NCI-H345 treated with DMSO at 0.1 percent for 48 hours (cell line): Measurements from ENCODE around the gene VIL1.

Source experiments
- DNase-seq: peaks from one replicate; lab custom pipeline; 2025; ENCODE audit not compliant: unreplicated experiment; lab: John Stamatoyannopoulos, UW

VIL1 gene

DNA sequence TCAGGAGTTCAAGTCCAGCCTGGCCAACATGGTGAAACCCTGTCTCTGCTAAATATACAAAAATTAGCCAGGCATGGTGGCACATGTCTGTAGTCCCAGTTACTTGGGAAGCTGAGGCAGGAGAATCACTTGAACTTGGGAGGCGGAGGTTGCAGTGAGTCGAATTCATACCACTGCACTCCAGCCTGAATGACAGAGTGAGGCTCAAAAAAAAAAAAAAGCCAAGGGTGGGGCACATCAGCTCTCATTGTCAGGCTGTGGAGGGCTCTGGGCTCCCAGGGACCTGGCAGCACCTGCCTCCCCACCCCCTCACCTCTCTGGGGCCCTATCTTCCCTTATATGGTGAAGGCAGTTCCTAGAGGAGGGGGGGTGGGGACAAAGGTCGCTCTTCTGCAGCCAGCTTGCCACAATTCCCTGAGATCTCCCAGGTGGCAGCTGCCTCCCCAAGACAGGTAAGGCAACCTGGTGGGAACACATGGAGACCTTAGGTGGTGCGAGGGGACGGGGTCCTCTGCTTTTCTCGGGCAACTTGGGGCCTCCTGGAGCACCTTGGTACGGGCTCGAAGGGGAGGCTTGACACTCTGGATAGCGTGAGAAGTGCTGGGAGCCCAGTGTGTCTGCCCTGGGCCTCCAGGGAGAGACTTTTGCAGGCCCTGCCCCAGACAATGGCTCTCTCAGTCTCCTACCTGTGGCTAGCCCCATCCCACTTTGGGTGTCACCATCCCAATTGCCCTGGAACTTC lies at the start of gene VIL1:
VIL1 (plus strand) TSS at position 407 of the 742 bp plus-strand sequence. CDS start 4,656 bp downstream, outside the sequence.
- no peak for DNase-seq

DNA sequence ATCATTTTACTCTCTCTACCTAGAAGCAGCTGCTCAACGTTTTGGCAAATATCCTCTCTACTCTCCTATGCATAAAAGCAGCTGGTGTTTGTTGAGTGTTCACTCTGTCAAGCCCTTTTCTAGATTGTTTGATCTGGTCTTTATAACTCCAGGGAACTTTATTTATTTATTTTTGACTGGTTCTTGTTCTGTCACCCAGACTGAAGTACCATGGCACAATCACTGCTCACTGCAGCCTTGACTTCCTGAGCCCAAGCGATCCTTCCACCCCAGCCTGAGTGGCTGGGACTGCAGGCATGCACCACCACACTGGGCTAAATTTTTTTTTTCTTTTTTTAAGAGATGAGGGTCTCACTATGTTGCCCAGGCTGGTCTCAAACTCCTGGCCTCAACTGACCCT lies 49.6 kb upstream of the VIL1 start:
- DNase-seq = peak; percentile 82

DNA sequence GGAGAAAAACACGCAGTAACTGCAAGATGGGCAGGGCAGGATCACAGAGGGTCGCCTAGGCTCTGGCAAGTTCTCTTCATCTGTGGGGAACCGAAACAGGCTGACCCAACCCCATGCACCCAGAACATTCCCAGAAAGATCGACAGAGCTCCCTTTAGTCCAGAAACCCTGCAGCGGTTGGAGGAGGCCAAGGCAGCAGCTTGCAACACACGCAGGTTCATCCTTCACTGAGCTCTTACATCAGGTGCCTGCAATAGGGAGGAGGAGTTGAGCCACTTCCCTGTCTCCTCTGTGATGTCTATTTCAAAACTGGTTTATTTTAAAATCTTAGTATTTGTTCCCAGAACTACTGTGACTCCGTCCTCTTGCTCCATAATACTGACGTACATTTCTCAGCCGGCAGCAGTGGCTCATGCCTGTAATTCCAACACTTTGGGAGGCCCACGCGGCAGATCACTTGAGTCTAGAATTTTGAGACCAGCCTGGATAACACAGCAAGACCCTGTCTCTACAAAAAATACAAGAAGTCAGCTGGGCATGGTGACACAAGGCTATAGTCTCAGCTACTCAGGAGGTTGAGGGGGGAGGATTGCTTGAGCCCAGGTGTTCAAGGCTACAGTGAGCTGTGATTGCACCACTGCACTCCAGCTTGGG lies 48.4 kb upstream of the VIL1 start:
- no peak for DNase-seq

DNA sequence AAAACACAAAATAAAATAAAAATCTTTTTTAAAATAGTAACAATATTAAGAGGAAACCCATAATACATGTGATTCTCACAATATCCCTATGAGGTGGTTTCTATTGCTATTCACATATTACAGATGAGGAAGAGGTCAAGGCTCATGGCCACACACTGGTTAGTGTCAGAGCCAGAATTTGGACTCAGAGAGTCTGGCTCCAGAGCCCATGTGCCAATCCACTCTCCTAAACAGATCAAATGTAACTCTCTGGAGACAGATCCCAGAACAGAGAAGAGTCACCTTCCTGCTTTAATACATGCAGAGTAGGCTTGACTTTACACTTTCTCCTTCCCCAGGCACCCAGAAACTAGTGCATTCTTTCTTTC lies 47.0 kb upstream of the VIL1 start:
- no peak for DNase-seq

DNA sequence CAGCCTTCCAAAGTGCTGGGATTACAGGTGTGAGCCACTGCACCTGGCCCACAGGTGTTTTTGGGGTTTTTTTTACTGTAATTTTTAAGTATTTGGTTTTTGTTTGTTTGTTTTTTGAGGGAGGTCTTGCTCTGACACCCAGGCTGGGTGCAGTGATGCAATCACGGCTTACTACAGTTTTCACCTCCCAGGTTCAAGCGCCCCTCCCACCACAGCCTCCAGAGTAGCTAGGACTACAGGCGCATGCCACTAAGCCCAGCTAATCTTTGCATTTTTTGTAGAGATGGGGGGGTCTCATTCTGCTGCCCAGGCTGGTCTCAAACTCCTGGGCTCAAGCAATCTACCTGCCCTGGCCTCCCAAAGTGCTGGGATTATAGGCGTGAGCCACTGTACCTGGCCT lies 44.1 kb upstream of the VIL1 start:
- no peak for DNase-seq

DNA sequence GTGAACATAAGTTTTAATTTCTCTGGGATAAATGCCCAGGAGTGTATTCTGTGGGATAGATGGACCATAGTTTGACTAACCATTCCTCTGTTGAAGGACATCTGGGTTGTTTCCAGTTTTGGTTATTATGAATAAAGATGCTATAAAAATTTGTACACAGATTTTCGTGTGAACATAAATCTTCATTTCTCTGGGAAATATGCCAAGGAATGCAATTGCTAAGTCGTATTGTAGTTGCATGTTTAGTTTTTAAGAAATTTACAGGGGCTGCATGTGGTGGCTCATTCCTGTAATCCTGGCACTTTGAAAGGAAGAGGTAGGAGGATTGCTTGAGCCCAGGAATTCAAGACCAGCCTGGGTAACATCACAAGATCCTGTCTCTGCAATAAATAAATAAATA lies 43.7 kb upstream of the VIL1 start:
- DNase-seq = no peak

DNA sequence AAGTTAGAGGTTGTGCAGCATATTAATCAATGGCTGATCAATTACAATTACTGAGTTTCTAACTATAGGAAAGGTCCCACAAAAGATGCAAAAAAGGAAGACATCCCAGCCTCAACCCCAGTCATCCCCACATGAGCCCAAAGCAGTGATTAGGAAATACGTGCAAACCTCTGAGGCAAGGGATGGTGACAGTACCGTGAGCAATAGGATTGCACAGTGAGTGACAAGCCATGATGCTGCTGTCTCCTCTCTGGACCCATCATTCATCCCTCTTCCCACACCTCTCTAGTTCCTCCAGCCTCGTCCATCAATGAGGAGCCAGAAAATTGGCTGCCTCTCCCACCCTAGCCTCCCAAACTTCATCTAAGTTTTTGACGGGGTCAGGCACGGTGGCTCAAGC lies 40.9 kb upstream of the VIL1 start:
- DNase-seq = no peak

DNA sequence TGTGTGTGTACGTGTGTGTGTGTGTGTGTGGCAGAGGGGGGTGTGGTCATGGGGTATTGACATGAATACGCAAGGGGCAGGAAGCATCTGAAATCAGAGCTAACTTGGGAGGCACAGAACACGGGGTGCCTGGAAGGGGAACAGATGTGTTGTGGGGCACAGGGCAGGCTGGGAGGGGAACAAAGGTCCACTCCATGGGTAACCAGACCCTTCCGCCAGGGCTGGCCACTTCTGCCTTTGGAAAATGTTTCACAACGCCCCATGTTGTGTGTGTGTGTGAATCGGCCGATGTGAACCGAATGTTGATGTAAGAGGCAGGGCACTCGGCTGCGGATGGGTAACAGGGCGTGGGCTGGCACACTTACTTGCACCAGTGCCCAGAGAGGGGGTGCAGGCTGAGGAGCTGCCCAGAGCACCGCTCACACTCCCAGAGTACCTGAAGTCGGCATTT lies 37.0 kb upstream of the VIL1 start, which contains the start of gene SLC11A1:
SLC11A1 (plus strand) TSS at position 358 of the 451 bp plus-strand sequence. CDS start 96 bp downstream, outside the sequence.
- DNase-seq = no peak

DNA sequence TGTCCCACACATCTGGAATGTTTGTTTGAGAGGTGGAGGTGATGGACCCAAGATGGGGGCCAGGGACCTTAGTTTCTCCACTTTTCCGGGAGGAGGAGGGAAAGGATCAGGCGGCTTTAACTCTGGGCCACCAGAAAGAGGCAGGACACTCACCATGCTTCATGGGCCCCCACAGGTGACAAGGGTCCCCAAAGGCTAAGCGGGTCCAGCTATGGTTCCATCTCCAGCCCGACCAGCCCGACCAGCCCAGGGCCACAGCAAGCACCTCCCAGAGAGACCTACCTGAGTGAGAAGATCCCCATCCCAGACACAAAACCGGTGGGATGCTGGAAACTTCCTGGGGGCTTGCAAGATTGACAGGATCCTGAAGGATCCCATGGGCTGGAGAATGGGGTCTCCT lies 36.1 kb upstream of the VIL1 start:
- DNase-seq = no peak

DNA sequence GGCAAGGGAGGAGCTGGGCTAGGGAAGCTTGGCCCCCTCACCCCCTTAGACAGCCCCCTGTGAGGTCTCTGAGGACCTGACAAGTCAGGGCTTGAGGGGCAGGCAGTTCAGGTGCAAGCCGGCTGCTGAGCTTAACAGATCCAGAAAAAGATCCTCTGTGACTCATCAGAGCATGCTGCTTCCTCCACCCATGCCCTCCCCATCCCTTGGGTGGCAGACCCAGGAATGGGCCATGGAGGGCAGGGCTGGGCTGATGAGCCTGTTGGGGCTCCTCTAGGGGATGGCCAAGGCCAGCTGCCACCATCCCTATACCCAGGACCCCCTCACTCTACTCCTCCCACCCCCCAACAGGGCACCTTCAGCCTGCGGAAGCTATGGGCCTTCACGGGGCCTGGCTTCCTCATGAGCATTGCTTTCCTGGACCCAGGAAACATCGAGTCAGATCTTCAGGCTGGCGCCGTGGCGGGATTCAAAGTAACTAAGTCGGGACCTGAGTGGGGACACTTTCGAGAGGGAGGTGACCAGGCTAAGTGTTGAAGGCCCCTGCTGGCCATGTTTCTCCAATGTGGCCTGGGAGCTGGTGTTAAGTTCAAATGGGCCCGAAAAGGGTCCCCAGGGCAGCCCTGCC lies 34.9 kb upstream of the VIL1 start:
- DNase-seq = no peak

DNA sequence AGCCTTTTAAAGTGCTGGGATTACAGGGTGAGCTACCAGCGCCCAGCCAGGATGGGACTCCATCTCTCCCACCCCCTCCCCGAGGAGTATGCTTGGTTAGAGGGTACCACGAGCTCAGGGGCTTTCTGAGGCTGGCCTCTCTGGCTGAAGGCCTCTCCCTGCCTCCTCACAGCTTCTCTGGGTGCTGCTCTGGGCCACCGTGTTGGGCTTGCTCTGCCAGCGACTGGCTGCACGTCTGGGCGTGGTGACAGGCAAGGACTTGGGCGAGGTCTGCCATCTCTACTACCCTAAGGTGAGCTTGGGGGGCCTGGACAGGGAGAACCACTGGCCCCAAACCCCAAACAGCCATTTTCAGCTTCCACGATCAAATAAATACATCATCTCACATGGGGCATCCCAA lies 33.9 kb upstream of the VIL1 start:
- DNase-seq = no peak

DNA sequence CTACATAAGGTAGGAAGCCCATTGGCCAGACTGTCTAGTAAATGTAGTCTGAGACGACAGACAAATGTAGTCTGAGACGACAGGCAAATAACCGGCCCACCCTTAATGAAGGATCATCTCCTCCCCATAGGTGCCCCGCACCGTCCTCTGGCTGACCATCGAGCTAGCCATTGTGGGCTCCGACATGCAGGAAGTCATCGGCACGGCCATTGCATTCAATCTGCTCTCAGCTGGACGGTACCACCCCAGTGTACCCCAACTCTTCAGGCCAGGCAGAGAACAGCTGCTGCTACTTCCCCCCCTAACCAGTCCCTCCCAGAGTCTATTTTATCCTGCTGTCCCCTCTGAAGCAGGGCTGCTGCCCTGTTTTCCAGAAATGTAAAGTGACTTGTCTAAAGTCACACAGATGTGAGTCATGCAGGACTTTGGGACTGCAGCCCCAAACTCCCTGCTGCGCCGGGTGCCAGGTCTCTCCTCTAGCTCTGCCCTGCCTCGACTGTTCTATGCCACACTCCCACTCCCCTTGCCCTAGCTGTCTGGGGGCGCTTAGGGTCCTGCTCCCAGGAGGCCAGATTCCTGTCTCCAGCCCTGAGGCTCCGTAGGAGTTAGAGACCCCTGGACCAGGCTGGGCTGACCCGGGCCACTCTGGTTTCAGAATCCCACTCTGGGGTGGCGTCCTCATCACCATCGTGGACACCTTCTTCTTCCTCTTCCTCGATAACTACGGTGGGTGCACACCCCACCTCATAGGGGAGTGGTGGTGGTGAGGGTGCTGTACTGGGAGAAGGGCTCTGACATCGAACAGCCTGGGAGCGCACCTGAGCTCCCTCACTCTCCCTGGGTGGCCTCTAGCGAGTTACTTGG lies 32.2 kb upstream of the VIL1 start:
- DNase-seq = no peak

DNA sequence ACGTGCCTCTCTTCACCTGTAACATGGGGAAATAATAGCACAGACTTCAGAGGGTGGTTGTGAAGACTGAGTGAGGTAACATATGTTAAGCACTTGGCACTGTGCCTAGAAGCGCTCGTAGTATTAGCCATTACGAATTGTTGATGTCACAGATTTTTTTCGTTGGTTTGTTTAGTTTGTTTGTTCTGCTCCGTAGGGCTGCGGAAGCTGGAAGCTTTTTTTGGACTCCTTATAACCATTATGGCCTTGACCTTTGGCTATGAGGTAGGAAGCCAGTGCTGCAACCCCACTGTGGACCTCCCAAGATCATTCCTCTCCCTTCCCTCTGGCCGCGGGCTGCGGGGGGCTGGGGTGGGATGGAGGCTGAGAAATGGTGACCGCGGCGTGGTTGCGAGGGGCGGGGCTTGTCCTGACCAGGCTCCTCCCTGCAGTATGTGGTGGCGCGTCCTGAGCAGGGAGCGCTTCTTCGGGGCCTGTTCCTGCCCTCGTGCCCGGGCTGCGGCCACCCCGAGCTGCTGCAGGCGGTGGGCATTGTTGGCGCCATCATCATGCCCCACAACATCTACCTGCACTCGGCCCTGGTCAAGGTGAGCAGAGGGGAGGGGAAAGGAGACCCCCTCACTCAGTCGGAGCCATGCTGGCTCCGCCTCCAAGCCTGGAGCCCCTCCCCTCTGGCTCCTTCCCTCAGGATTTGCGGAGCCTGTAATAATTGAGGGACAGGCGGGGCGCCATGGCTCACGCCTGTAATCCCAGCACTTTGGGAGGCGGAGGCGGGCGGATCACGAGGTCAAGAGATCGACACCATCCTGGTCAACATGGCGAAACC lies 31.3 kb upstream of the VIL1 start:
- DNase-seq = peak; percentile 77

DNA sequence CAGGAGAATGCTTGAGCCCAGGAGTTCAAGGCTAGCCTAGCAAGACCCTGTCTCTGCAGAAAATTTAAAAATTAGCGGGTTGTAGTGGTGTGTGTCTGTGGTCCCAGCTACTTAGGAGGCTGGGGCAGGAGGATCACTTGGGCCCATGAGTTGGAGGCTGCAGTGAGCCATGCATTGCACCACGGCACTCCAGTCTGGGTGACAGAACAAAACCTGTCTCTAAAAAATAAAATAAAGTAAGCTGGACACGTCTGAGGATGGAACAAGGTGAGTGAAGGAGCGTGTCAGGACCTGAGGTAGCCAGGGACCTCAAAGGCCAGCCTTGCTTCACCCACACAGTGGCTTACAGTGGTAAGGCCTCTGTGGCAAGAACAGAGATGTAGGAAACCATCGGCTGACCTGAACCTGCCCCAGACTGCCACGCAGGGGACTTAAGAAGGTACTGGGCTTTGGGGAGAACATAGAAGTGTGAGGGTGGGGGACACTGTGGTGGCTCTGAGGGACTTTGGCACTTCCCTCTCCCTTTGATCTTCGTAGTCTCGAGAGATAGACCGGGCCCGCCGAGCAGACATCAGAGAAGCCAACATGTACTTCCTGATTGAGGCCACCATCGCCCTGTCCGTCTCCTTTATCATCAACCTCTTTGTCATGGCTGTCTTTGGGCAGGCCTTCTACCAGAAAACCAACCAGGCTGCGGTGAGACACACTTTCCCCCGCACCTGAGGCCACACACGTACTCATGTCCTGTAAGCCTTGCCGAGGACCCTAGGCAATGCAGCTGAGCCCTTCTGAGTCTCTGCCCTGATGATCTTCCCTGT lies 29.4 kb upstream of the VIL1 start:
- DNase-seq = no peak

DNA sequence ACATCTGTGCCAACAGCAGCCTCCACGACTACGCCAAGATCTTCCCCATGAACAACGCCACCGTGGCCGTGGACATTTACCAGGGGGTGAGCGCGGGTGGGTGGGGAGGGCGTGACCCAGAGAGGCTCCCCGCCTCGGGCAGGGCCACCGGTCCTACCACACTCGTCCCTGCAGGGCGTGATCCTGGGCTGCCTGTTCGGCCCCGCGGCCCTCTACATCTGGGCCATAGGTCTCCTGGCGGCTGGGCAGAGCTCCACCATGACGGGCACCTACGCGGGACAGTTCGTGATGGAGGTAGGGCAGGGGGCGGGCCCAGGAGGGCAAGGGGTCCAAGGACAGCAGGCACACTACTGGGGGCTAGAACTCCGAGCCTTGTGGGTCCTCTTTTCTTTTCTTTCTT lies 27.7 kb upstream of the VIL1 start:
- DNase-seq = no peak

DNA sequence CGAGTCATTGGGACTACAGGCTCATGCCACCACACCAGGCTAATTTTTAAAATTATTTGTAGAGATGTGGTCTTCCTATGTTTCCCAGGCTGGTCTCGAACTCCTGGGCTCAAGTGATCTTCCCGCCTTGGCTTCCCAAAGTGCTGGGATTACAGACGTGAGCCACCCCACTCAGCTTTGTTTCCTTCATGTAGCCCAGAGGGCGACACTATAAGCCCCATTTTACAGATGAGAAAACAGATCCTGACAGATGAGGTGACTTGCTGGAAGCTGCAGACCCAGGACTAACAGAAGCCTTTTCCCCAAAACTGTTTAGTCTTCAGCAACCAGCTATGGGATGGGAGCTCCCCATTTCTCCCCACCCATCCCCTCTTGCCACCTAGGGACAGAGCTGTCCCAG lies 26.5 kb upstream of the VIL1 start:
- no peak for DNase-seq

DNA sequence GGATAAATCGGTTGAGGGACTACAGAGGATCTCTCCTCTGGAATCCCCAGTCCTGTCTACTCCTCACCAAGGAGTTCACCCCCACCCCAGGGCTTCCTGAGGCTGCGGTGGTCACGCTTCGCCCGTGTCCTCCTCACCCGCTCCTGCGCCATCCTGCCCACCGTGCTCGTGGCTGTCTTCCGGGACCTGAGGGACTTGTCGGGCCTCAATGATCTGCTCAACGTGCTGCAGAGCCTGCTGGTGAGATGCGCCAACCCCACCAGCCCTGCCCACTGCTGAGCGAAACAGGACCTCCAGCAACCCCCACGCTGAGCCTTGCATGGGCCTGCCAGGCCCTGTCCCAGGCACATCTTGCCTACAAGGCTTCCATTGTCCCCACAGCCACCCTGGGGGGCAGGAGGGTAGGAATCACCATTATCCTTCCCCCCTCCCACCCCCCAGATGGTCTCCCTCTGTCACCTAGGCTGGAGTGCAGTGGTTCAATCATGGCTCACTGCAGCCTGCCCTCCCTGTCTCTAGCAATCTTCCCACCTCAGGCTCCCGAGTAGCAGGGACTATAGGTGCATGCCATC lies 25.9 kb upstream of the VIL1 start:
- no peak for DNase-seq

DNA sequence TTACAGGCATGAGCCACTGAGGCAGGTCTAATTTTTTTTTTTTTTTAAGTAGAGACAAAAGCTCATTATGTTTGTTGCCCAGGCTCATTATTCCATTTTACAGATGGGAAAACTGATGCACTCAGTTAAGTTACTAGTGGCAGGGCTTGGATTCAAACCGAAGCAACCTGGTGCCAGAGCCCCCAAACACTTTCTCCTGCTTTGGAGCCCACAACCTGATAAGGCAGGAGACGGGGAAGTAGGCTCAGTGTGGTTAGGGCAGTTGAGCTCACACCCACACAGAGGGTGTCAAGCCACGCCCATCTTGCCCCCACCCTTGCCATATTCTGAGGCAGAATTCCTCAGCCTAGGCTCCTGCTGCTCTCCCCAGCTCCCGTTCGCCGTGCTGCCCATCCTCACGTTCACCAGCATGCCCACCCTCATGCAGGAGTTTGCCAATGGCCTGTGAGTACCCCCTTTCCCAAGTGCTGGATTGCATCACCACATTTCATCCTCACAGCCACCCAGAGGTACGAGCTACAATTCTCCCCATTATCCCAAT lies 25.1 kb upstream of the VIL1 start:
- DNase-seq = no peak
